Activated naive CD4-positive, alpha-beta T cell treated with anti-CD3 and anti-CD28 coated beads, Interleukin-2, amount 10 ng/mL, durations not matched to agents 7 days and 5 days (primary cell): ENCODE measurements around the gene PMPCA.

Source experiments
- CTCF ChIA-PET: fragments of 350-600 bp; sonication (Branson Sonifier 250); formaldehyde crosslinking; loops from one replicate; lab custom pipeline; 2021; ENCODE audit warnings: antibody characterized with exemption; lab: Charles Lee
- DNase-seq: peaks from one replicate; pipeline ENCODE4 v3.0.0-alpha.2; 2020
- H3K27ac Mint-ChIP-seq: one replicate; pipeline ENCODE4 v1.8.0; 2021; ENCODE audit warnings: mild to moderate bottlenecking, moderate library complexity, mixed read lengths
- H3K27me3 Mint-ChIP-seq: one replicate; pipeline ENCODE4 v1.8.0; 2021; ENCODE audit warnings: mild to moderate bottlenecking, mixed read lengths
- H3K36me3 Mint-ChIP-seq: one replicate; pipeline ENCODE4 v1.8.0; 2021; ENCODE audit warnings: mixed read lengths
- H3K4me1 Mint-ChIP-seq: one replicate; pipeline ENCODE4 v1.8.0; 2021; ENCODE audit warnings: mixed read lengths
- H3K4me3 Mint-ChIP-seq: one replicate; pipeline ENCODE4 v1.8.0; 2021; ENCODE audit warnings: mild to moderate bottlenecking, moderate library complexity, mixed read lengths
- H3K9me3 Mint-ChIP-seq: one replicate; pipeline ENCODE4 v1.8.0; 2021; ENCODE audit warnings: mixed read lengths

The PMPCA gene

GRCh38 chr9:136437430-136437829, 27.0 kb downstream of the PMPCA start:
- CTCF ChIA-PET, result interaction anchor here (1.0 kb wide), 1 partner anchor 23 kb away, joined by 3 read pairs; no protein-coding TSS in a partner anchor

GRCh38 chr9:136437839-136438547, 27.5 kb downstream of the PMPCA start:
- peaks cover 26% of the 10 kb centered on the region for H3K36me3 Mint-ChIP-seq
- no peaks in the 10 kb centered on the region for H3K9me3 Mint-ChIP-seq
- no peaks in the 10 kb centered on the region for H3K27me3 Mint-ChIP-seq
- DNase-seq, result peak; percentile 38
- peak overlapping the region; percentile 83 for H3K27ac Mint-ChIP-seq
- peak overlapping the region; percentile 87 for H3K4me3 Mint-ChIP-seq
- peaks cover 24% of the 10 kb centered on the region for H3K4me1 Mint-ChIP-seq
- CTCF ChIA-PET, result no interaction called here

More at GRCh38 chr9:136437430-136437829, 27.0 kb downstream of the PMPCA start:
- H3K36me3 Mint-ChIP-seq, result peaks cover 21% of the 10 kb centered on the region
- H3K27me3 Mint-ChIP-seq, result no peaks in the 10 kb centered on the region
- peak overlapping the region; percentile 87 for H3K4me3 Mint-ChIP-seq
- H3K27ac Mint-ChIP-seq, result peak overlapping the region; percentile 70
- no peak for DNase-seq
- peaks cover 24% of the 10 kb centered on the region for H3K4me1 Mint-ChIP-seq
- no peaks in the 10 kb centered on the region for H3K9me3 Mint-ChIP-seq

- Mint-ChIP-seq H3K4me3 (peak overlapping the region; percentile 87), H3K27ac (peak overlapping the region; percentile 83), H3K36me3 (peaks cover 30% of the 10 kb centered on the region), H3K4me1 (peaks cover 24% of the 10 kb centered on the region), H3K9me3 (no peaks in the 10 kb centered on the region), H3K27me3 (no peaks in the 10 kb centered on the region)
- CTCF ChIA-PET, result no interaction called here
- peak; percentile 75 for DNase-seq
These were observed 28.4 kb downstream of the PMPCA start for GRCh38 chr9:136438548-136439480.

- peaks cover 24% of the 10 kb centered on the region for H3K4me1 Mint-ChIP-seq
- peak within 1 kb of the TSS; percentile 87 for H3K4me3 Mint-ChIP-seq
- no peaks in the 10 kb centered on the region for H3K27me3 Mint-ChIP-seq
- CTCF ChIA-PET, result interaction anchor here (0.7 kb wide), 1 partner anchor 15 kb away, joined by 3 read pairs; no protein-coding TSS in a partner anchor
- H3K36me3 Mint-ChIP-seq, result peaks cover 35% of the 10 kb centered on the region
- peak; percentile 82 for DNase-seq
- no peaks in the 10 kb centered on the region for H3K9me3 Mint-ChIP-seq
- H3K27ac Mint-ChIP-seq, result peak within 1 kb of the TSS; percentile 83
These were observed 29.3 kb downstream of the PMPCA start, which contains the start of gene INPP5E for GRCh38 chr9:136439481-136440408. INPP5E (minus strand) TSS chr9:136439845; CDS start chr9:136439419, 426 bp downstream.

- no peak overlapping the region for H3K27ac Mint-ChIP-seq
These were observed 30.8 kb downstream of the PMPCA start for GRCh38 chr9:136441191-136441680.

GRCh38 chr9:136441681-136442245, 31.3 kb downstream of the PMPCA start:
- Mint-ChIP-seq H3K4me1 (peaks cover 17% of the 10 kb centered on the region), H3K27ac (no peak overlapping the region), H3K36me3 (peaks cover 35% of the 10 kb centered on the region), H3K9me3 (no peaks in the 10 kb centered on the region), H3K27me3 (no peaks in the 10 kb centered on the region), H3K4me3 (no peak overlapping the region)
- CTCF ChIA-PET, result no interaction called here
- DNase-seq, result no peak

More at GRCh38 chr9:136441191-136441680, 30.8 kb downstream of the PMPCA start:
- Mint-ChIP-seq H3K27me3 (no peaks in the 10 kb centered on the region), H3K4me3 (no peak overlapping the region), H3K36me3 (peaks cover 35% of the 10 kb centered on the region), H3K4me1 (peaks cover 21% of the 10 kb centered on the region), H3K9me3 (no peaks in the 10 kb centered on the region)
- CTCF ChIA-PET, result no interaction called here
- DNase-seq, result no peak

GRCh38 chr9:136442265-136442664, 31.8 kb downstream of the PMPCA start:
- Mint-ChIP-seq H3K4me3 (no peak overlapping the region), H3K36me3 (peaks cover 35% of the 10 kb centered on the region), H3K9me3 (no peaks in the 10 kb centered on the region), H3K4me1 (peaks cover 12% of the 10 kb centered on the region), H3K27ac (no peak overlapping the region), H3K27me3 (no peaks in the 10 kb centered on the region)
- CTCF ChIA-PET, result interaction anchor here (1.0 kb wide), 1 partner anchor 25 kb away, joined by 3 read pairs; no protein-coding TSS in a partner anchor
- DNase-seq, result no peak

GRCh38 chr9:136443087-136443486, 32.6 kb downstream of the PMPCA start:
- Mint-ChIP-seq H3K27me3 (no peaks in the 10 kb centered on the region), H3K36me3 (peaks cover 41% of the 10 kb centered on the region), H3K27ac (no peak overlapping the region), H3K4me1 (peaks cover 4% of the 10 kb centered on the region), H3K9me3 (no peaks in the 10 kb centered on the region), H3K4me3 (no peak overlapping the region)
- CTCF ChIA-PET, result interaction anchor here (1.0 kb wide), 1 partner anchor 25 kb away, joined by 3 read pairs; no protein-coding TSS in a partner anchor
- no peak for DNase-seq

- CTCF ChIA-PET, result no interaction called here
These were observed 33.2 kb downstream of the PMPCA start for GRCh38 chr9:136443687-136444086.

GRCh38 chr9:136444102-136444501, 33.6 kb downstream of the PMPCA start:
- no peaks in the 10 kb centered on the region for H3K27me3 Mint-ChIP-seq
- DNase-seq, result no peak
- H3K4me1 Mint-ChIP-seq, result no peaks in the 10 kb centered on the region
- H3K27ac Mint-ChIP-seq, result no peak overlapping the region
- no peak overlapping the region for H3K4me3 Mint-ChIP-seq
- CTCF ChIA-PET, result no interaction called here
- no peaks in the 10 kb centered on the region for H3K9me3 Mint-ChIP-seq
- H3K36me3 Mint-ChIP-seq, result peaks cover 43% of the 10 kb centered on the region

More at GRCh38 chr9:136443687-136444086, 33.2 kb downstream of the PMPCA start:
- Mint-ChIP-seq H3K36me3 (peaks cover 43% of the 10 kb centered on the region), H3K27ac (no peak overlapping the region), H3K9me3 (no peaks in the 10 kb centered on the region), H3K4me1 (no peaks in the 10 kb centered on the region), H3K4me3 (no peak overlapping the region), H3K27me3 (no peaks in the 10 kb centered on the region)
- DNase-seq, result no peak

GRCh38 chr9:136445799-136446198, 35.3 kb downstream of the PMPCA start:
- H3K27me3 Mint-ChIP-seq, result no peaks in the 10 kb centered on the region

GRCh38 chr9:136447173-136447778, 36.8 kb downstream of the PMPCA start:
- CTCF ChIA-PET, result no interaction called here
- Mint-ChIP-seq H3K4me3 (no peak overlapping the region), H3K4me1 (no peaks in the 10 kb centered on the region), H3K27me3 (no peaks in the 10 kb centered on the region), H3K27ac (no peak overlapping the region), H3K36me3 (peaks cover 55% of the 10 kb centered on the region), H3K9me3 (no peaks in the 10 kb centered on the region)
- no peak for DNase-seq

More at GRCh38 chr9:136445799-136446198, 35.3 kb downstream of the PMPCA start:
- Mint-ChIP-seq H3K4me1 (no peaks in the 10 kb centered on the region), H3K9me3 (no peaks in the 10 kb centered on the region), H3K4me3 (no peak overlapping the region), H3K36me3 (peaks cover 50% of the 10 kb centered on the region), H3K27ac (no peak overlapping the region)
- no peak for DNase-seq
- CTCF ChIA-PET, result no interaction called here

GRCh38 chr9:136448655-136449054, 38.2 kb downstream of the PMPCA start:
- Mint-ChIP-seq H3K27ac (no peak overlapping the region), H3K4me1 (no peaks in the 10 kb centered on the region), H3K36me3 (peaks cover 53% of the 10 kb centered on the region), H3K9me3 (no peaks in the 10 kb centered on the region), H3K27me3 (no peaks in the 10 kb centered on the region), H3K4me3 (no peak overlapping the region)
- CTCF ChIA-PET, result no interaction called here
- DNase-seq, result no peak
